K562 (cell line): ENCODE results near the gene SUOX. TPM values are rescaled to one million over a fixed set of nuclear protein-coding genes. Genes with fewer than 3 reads are reported as not detected.

Source experiments
- CHD4 ChIP-seq: fragments of 200-600 bp; sonication (generic); IDR thresholded peaks from 3 replicates; pipeline ENCODE4 v1.6.1; 2012; ENCODE audit warnings: low read depth, mild to moderate bottlenecking, mixed read lengths, low read length, inconsistent platforms; ENCODE audit not compliant: insufficient read depth, insufficient replicate concordance, poor library complexity, severe bottlenecking
- EP400 ChIP-seq: fragments of 450-650 bp; IDR thresholded peaks from 2 replicates; pipeline ENCODE4 v1.6.1; 2017; ENCODE audit warnings: antibody characterized with exemption, mild to moderate bottlenecking, moderate library complexity
- GATAD2B ChIP-seq: fragments of 450-650 bp; IDR thresholded peaks from 2 replicates; pipeline ENCODE4 v1.6.1; 2017; ENCODE audit warnings: mild to moderate bottlenecking, borderline replicate concordance
- HDAC8 ChIP-seq: fragments of 450-650 bp; IDR thresholded peaks from 2 replicates; pipeline ENCODE4 v1.6.1; 2016; ENCODE audit warnings: mild to moderate bottlenecking, missing genetic modification characterization, moderate library complexity, missing compliant biosample characterization
- KAT2B ChIP-seq: IDR thresholded peaks from one replicate; pipeline ENCODE4 v1.6.1; 2012; ENCODE audit warnings: low read depth, mild to moderate bottlenecking, control low read depth, inconsistent platforms, low read length, moderate library complexity
- NFIC ChIP-seq: fragments of 450-650 bp; IDR thresholded peaks from 2 replicates; pipeline ENCODE4 v1.6.1; 2017; ENCODE audit warnings: mild to moderate bottlenecking, inconsistent platforms
- NR2C2 ChIP-seq, 2 experiments: fragments of 200-800 bp in 1 of 2; sonication (Bioruptor generic) in 1 of 2; sonication (generic) in 1 of 2; formaldehyde crosslinking in 1 of 2; IDR thresholded peaks; 2 replicates each; pipeline versions ENCODE4 v1.6.1 to v1.8.0; 2016 to 2022; ENCODE audit warnings: mild to moderate bottlenecking in 1 of 2, missing compliant biosample characterization in 1 of 2, missing genetic modification characterization in 1 of 2, missing genetic modification reagents in 1 of 2
- RAD21 ChIP-seq, 2 experiments: fragments of 250-450 bp in 1 of 2; fragments of 450-650 bp in 1 of 2; sonication (Bioruptor Pico) in 1 of 2; formaldehyde crosslinking in 1 of 2; IDR thresholded peaks in 1 of 2; conservative IDR thresholded peaks in 1 of 2; 2 replicates each; pipeline versions ENCODE4 v1.4.0 to v1.8.0; 2020 to 2022; ENCODE audit warnings: mild to moderate bottlenecking in 2 of 2, moderate library complexity in 1 of 2
- SIN3A ChIP-seq, 2 experiments: fragments of 150-350 bp in 1 of 2; IDR thresholded peaks; 2 replicates each; pipeline ENCODE4 v1.6.1; 2011 to 2016; ENCODE audit warnings: borderline replicate concordance in 2 of 2, low read depth in 2 of 2, low read length in 2 of 2, mild to moderate bottlenecking in 2 of 2, moderate library complexity in 2 of 2; ENCODE audit not compliant: control insufficient read depth in 1 of 2
- XRCC3 ChIP-seq: fragments of 450-650 bp; IDR thresholded peaks from 2 replicates; pipeline ENCODE4 v1.6.1; 2017; ENCODE audit warnings: mild to moderate bottlenecking, moderate library complexity
- polyA plus RNA-seq, 8 experiments: library from polyadenylated mRNA; depleted of rRNA in 4 of 8; stranded (reverse) in 5 of 8; unstranded in 3 of 8; fragments of >200 nt; fragmentation: Nextera tagmentation in 2 of 8; fragmentation: Illumina TruSeq in 1 of 8; extraction: Ambion mirVana in 2 of 8; extraction: Trizol in 1 of 8; gene quantifications; 2 replicates each; pipeline versions ENCODE4 v1.2.1 to v1.2.3, GENCODE V29; 2011 to 2014; ENCODE audit warnings: inconsistent platforms in 1 of 8, missing spikeins in 1 of 8
- total RNA-seq, 7 experiments: library from RNA; depleted of rRNA in 6 of 7; stranded (reverse); fragments of >200 nt in 6 of 7; fragmentation: Illumina TruSeq in 2 of 7; extraction: Trizol in 2 of 7; gene quantifications; 2 replicates each; pipeline versions ENCODE4 v1.2.1 to v1.2.3, GENCODE V29; 2011 to 2021; ENCODE audit warnings: low replicate concordance in 1 of 7
- TF ChIP-seq, protein P1 (sequence below): fragments of 200-800 bp; sonication (Bioruptor generic); IDR thresholded peaks from 2 replicates; pipeline ENCODE4 v1.6.1; 2016; ENCODE audit warnings: missing genetic modification characterization, missing compliant biosample characterization
- TF ChIP-seq, protein P2 (sequence below), 2 experiments: fragments of 200-800 bp in 1 of 2; sonication (Bioruptor generic) in 1 of 2; sonication (generic) in 1 of 2; formaldehyde crosslinking in 1 of 2; IDR thresholded peaks in 1 of 2; conservative IDR thresholded peaks in 1 of 2; 2 replicates each; pipeline versions ENCODE4 v1.5.0 to v1.6.1; 2016 to 2020; ENCODE audit warnings: missing compliant biosample characterization in 1 of 2, missing genetic modification characterization in 1 of 2, missing genetic modification reagents in 1 of 2
- TF ChIP-seq, protein P3 (sequence below): sonication (generic); formaldehyde crosslinking; IDR thresholded peaks from 2 replicates; pipeline ENCODE4 v1.8.1; 2022; ENCODE audit warnings: missing genetic modification reagents
- TF ChIP-seq, protein P4 (sequence below): conservative IDR thresholded peaks from 2 replicates; pipeline ENCODE4 v1.6.1; 2011; ENCODE audit warnings: low read depth, mild to moderate bottlenecking, low read length; ENCODE audit not compliant: control insufficient read depth

The SUOX gene
- total and polyA plus RNA-seq, 9 of the 15 experiments (the other 6 are each of a cell fraction or from before 2014, with no cell fraction given), result 9.2 to 39.7 (median 25.4) TPM

DNA sequence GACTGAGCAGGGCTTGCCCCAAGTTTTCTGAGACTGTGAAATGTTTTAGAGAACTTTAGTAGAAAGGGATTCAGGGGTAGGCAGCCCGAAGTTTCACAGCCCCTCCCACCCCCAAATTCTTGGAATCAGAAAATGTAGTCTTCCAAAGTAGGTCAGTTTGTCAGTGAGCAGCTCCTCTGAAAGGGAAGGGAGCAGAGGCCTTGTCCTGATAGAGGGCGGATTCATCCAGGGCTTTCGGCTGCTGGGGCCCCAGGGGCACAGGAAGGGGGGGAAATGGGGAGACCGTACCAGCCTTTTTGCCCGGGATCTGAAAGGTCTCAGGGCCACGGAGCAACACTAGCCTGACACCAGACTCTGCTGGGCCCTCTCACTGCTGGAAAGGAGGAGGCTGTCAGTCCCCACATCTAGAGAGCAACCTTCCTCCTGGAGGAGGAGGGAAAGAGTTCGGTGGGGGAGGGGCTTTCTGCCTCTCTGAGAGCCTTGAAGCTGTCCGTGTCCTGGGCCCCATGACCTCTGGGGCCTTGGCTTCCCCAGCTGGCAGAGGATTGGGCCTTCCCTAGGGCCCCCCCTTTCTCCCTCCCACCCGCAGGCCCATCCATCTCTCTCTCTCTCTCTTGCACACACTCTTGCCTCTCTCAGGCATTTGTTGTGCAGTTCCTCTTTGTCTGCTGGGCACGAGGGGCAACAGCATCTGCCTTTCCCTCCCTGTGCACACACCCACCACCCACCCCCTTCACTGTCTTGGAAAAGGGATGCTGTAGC is 23.5 kb downstream of the SUOX start, which contains the start of gene IKZF4 (continued):
- TF ChIP-seq NFIC (0 out of 2 replicates have a peak, but pooled peaks have one; percentile 6), XRCC3 (no peak), HDAC8 (tag) (no peak), KAT2B (no peak), SIN3A (IDR thresholded peaks at IDR 0.05; ENCODE audit: borderline replicate concordance in 2 of 2, control insufficient read depth in 1 of 2, low read depth in 2 of 2, low read length in 2 of 2) (peak; percentile 19 to 69; a peak in 1 of 4 replicates), RAD21 (CRISPR knock-in tag; conservative IDR thresholded peaks at IDR 0.05 in 1 of 2, IDR thresholded peaks at IDR 0.05 in 1 of 2) (0 out of 4 replicates have a peak, but pooled peaks of 1 of the 2 experiments have one; percentile 7), CHD4 (no peak), EP400 (no peak), NR2C2 (CRISPR knock-in tag; IDR thresholded peaks at IDR 0.05) (no peak), NR2C2 (tag; IDR thresholded peaks at IDR 0.05) (peak; percentile 88), GATAD2B (no peak)
- TF ChIP-seq, protein P1, sequence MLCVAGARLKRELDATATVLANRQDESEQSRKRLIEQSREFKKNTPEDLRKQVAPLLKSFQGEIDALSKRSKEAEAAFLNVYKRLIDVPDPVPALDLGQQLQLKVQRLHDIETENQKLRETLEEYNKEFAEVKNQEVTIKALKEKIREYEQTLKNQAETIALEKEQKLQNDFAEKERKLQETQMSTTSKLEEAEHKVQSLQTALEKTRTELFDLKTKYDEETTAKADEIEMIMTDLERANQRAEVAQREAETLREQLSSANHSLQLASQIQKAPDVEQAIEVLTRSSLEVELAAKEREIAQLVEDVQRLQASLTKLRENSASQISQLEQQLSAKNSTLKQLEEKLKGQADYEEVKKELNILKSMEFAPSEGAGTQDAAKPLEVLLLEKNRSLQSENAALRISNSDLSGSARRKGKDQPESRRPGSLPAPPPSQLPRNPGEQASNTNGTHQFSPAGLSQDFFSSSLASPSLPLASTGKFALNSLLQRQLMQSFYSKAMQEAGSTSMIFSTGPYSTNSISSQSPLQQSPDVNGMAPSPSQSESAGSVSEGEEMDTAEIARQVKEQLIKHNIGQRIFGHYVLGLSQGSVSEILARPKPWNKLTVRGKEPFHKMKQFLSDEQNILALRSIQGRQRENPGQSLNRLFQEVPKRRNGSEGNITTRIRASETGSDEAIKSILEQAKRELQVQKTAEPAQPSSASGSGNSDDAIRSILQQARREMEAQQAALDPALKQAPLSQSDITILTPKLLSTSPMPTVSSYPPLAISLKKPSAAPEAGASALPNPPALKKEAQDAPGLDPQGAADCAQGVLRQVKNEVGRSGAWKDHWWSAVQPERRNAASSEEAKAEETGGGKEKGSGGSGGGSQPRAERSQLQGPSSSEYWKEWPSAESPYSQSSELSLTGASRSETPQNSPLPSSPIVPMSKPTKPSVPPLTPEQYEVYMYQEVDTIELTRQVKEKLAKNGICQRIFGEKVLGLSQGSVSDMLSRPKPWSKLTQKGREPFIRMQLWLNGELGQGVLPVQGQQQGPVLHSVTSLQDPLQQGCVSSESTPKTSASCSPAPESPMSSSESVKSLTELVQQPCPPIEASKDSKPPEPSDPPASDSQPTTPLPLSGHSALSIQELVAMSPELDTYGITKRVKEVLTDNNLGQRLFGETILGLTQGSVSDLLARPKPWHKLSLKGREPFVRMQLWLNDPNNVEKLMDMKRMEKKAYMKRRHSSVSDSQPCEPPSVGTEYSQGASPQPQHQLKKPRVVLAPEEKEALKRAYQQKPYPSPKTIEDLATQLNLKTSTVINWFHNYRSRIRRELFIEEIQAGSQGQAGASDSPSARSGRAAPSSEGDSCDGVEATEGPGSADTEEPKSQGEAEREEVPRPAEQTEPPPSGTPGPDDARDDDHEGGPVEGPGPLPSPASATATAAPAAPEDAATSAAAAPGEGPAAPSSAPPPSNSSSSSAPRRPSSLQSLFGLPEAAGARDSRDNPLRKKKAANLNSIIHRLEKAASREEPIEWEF (CRISPR knock-in tag), result no peak
- TF ChIP-seq, protein P2, sequence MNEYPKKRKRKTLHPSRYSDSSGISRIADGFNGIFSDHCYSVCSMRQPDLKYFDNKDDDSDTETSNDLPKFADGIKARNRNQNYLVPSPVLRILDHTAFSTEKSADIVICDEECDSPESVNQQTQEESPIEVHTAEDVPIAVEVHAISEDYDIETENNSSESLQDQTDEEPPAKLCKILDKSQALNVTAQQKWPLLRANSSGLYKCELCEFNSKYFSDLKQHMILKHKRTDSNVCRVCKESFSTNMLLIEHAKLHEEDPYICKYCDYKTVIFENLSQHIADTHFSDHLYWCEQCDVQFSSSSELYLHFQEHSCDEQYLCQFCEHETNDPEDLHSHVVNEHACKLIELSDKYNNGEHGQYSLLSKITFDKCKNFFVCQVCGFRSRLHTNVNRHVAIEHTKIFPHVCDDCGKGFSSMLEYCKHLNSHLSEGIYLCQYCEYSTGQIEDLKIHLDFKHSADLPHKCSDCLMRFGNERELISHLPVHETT (CRISPR knock-in tag; conservative IDR thresholded peaks at IDR 0.05 in 1 of 2, IDR thresholded peaks at IDR 0.05 in 1 of 2), result 0 out of 4 replicates have a peak, but pooled peaks of 1 of the 2 experiments have one; percentile 55
- TF ChIP-seq, protein P3, sequence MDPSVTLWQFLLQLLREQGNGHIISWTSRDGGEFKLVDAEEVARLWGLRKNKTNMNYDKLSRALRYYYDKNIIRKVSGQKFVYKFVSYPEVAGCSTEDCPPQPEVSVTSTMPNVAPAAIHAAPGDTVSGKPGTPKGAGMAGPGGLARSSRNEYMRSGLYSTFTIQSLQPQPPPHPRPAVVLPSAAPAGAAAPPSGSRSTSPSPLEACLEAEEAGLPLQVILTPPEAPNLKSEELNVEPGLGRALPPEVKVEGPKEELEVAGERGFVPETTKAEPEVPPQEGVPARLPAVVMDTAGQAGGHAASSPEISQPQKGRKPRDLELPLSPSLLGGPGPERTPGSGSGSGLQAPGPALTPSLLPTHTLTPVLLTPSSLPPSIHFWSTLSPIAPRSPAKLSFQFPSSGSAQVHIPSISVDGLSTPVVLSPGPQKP (CRISPR knock-in tag), result no peak
- TF ChIP-seq, protein P4, sequence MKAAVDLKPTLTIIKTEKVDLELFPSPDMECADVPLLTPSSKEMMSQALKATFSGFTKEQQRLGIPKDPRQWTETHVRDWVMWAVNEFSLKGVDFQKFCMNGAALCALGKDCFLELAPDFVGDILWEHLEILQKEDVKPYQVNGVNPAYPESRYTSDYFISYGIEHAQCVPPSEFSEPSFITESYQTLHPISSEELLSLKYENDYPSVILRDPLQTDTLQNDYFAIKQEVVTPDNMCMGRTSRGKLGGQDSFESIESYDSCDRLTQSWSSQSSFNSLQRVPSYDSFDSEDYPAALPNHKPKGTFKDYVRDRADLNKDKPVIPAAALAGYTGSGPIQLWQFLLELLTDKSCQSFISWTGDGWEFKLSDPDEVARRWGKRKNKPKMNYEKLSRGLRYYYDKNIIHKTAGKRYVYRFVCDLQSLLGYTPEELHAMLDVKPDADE, result 0 out of 2 replicates have a peak, but pooled peaks have one; percentile 24
